WTC11 (cell line): ENCODE data around the gene MRGPRX1. TPM values are rescaled to one million over a fixed set of nuclear protein-coding genes. Genes with fewer than 3 reads are reported as not detected.

Source experiments
- ATAC-seq: fragments of 200-7000 bp; cut with Tn5 transposase; 2 replicates; pipeline ENCODE4 v1.10.0; 2021; ENCODE audit warnings: mild to moderate bottlenecking, moderate library complexity
- CTCF ChIA-PET: fragments of 300-600 bp; sonication (Branson Sonifier 250); formaldehyde crosslinking; loops from one replicate; lab custom pipeline; 2021; ENCODE audit warnings: antibody characterized with exemption; lab: Charles Lee
- POLR2A ChIA-PET: fragments of 350-600 bp; sonication (Branson Sonifier 250); formaldehyde crosslinking; loops from one replicate; lab custom pipeline; 2021; ENCODE audit warnings: antibody characterized with exemption; lab: Charles Lee
- DNase-seq: peaks from one replicate; pipeline ENCODE4 v3.0.0; 2021; ENCODE audit warnings: low spot score
- H3K27ac Mint-ChIP-seq: 2 replicates; pipeline ENCODE4 v1.8.0; 2021; ENCODE audit warnings: mixed read lengths
- H3K27me3 Mint-ChIP-seq: 2 replicates; pipeline ENCODE4 v1.8.0; 2021; ENCODE audit warnings: low read depth, mild to moderate bottlenecking, moderate library complexity, mixed read lengths
- H3K36me3 Mint-ChIP-seq: 2 replicates; pipeline ENCODE4 v1.8.0; 2021; ENCODE audit warnings: mixed read lengths
- H3K4me1 Mint-ChIP-seq: 2 replicates; pipeline ENCODE4 v1.8.0; 2022; ENCODE audit warnings: mixed read lengths
- H3K4me3 Mint-ChIP-seq: 2 replicates; pipeline ENCODE4 v1.8.0; 2021; ENCODE audit warnings: mild to moderate bottlenecking, moderate library complexity, mixed read lengths
- H3K9me3 Mint-ChIP-seq: 2 replicates; pipeline ENCODE4 v1.8.0; 2021; ENCODE audit warnings: mixed read lengths
- ATF1 ChIP-seq: sonication (generic); formaldehyde crosslinking; IDR thresholded peaks from 2 replicates; pipeline ENCODE4 v1.8.1; 2023; ENCODE audit warnings: mild to moderate bottlenecking, moderate library complexity, missing genetic modification reagents
- ATF2 ChIP-seq: sonication (generic); formaldehyde crosslinking; IDR thresholded peaks from 2 replicates; pipeline ENCODE4 v1.8.1; 2022; ENCODE audit warnings: low read depth, missing genetic modification reagents, borderline replicate concordance
- E2F1 ChIP-seq: sonication (generic); formaldehyde crosslinking; IDR thresholded peaks from 2 replicates; pipeline ENCODE4 v1.8.0; 2022; ENCODE audit warnings: mild to moderate bottlenecking, missing genetic modification reagents
- E2F4 ChIP-seq: sonication (generic); formaldehyde crosslinking; IDR thresholded peaks from 2 replicates; pipeline ENCODE4 v1.8.1; 2022; ENCODE audit warnings: low read depth, mild to moderate bottlenecking, moderate library complexity, missing genetic modification reagents, borderline replicate concordance
- ELF4 ChIP-seq: sonication (generic); formaldehyde crosslinking; IDR thresholded peaks from 2 replicates; pipeline ENCODE4 v1.8.1; 2022; ENCODE audit warnings: low read depth, mild to moderate bottlenecking, moderate library complexity, missing genetic modification reagents
- FOXJ3 ChIP-seq: sonication (generic); formaldehyde crosslinking; IDR thresholded peaks from 2 replicates; pipeline ENCODE4 v1.9.0; 2021; ENCODE audit warnings: missing genetic modification reagents, mild to moderate bottlenecking, borderline replicate concordance
- FOXK1 ChIP-seq: sonication (generic); formaldehyde crosslinking; IDR thresholded peaks from 2 replicates; pipeline ENCODE4 v1.8.0; 2022; ENCODE audit warnings: mild to moderate bottlenecking, moderate library complexity, missing genetic modification reagents
- IRF1 ChIP-seq: sonication (generic); formaldehyde crosslinking; IDR thresholded peaks from 2 replicates; pipeline ENCODE4 v1.8.0; 2023; ENCODE audit warnings: missing genetic modification reagents
- JAZF1 ChIP-seq: fragments of 250-450 bp; sonication (Bioruptor Pico); IDR thresholded peaks from 2 replicates; pipeline ENCODE4 v1.9.0; 2021; ENCODE audit warnings: moderate library complexity, mild to moderate bottlenecking, inconsistent platforms
- NR2C2 ChIP-seq: sonication (generic); formaldehyde crosslinking; IDR thresholded peaks from 2 replicates; pipeline ENCODE4 v1.8.0; 2022; ENCODE audit warnings: mild to moderate bottlenecking, missing genetic modification reagents
- PRRX2 ChIP-seq: fragments of 250-450 bp; sonication (Bioruptor Pico); IDR thresholded peaks from 2 replicates; pipeline ENCODE4 v1.8.0; 2021; ENCODE audit warnings: mild to moderate bottlenecking
- STAT6 ChIP-seq: sonication (generic); formaldehyde crosslinking; conservative IDR thresholded peaks from 2 replicates; pipeline ENCODE4 v1.8.1; 2023; ENCODE audit warnings: mild to moderate bottlenecking, low read depth, missing genetic modification reagents, moderate library complexity
- TCF7 ChIP-seq: sonication (generic); formaldehyde crosslinking; IDR thresholded peaks from 2 replicates; pipeline ENCODE4 v1.8.0; 2022; ENCODE audit warnings: mild to moderate bottlenecking, low read depth, missing genetic modification reagents, moderate library complexity
- TEAD4 ChIP-seq: sonication (generic); formaldehyde crosslinking; IDR thresholded peaks from 2 replicates; pipeline ENCODE4 v1.8.0; 2022; ENCODE audit warnings: mild to moderate bottlenecking, missing genetic modification reagents
- USF1 ChIP-seq: sonication (generic); formaldehyde crosslinking; IDR thresholded peaks from 2 replicates; pipeline ENCODE4 v1.8.0; 2022; ENCODE audit warnings: mild to moderate bottlenecking, missing genetic modification reagents
- ZNF396 ChIP-seq: fragments of 250-450 bp; sonication (Bioruptor Pico); IDR thresholded peaks from 2 replicates; pipeline ENCODE4 v1.8.0; 2021; ENCODE audit warnings: mild to moderate bottlenecking, moderate library complexity, borderline replicate concordance
- ZNF512 ChIP-seq: sonication (generic); formaldehyde crosslinking; IDR thresholded peaks from 2 replicates; pipeline ENCODE4 v1.8.1; 2022; ENCODE audit warnings: missing genetic modification reagents, borderline replicate concordance
- ZNF671 ChIP-seq: fragments of 250-450 bp; sonication (Bioruptor Pico); IDR thresholded peaks from 2 replicates; pipeline ENCODE4 v1.8.0; 2021; ENCODE audit warnings: mild to moderate bottlenecking
- total RNA-seq: library from RNA; stranded (reverse); gene quantifications from 3 replicates; pipeline ENCODE4 v1.2.3, GENCODE V29; 2021

Gene MRGPRX1
- total RNA-seq, 1 experiment from 2014 or later = not detected

- TF ChIP-seq USF1 (CRISPR knock-in tag) (no peak), FOXJ3 (CRISPR knock-in tag) (no peak), ELF4 (CRISPR knock-in tag) (no peak), NR2C2 (no peak), STAT6 (no peak)
Observed at GRCh38 chr11:18974192-18974591, 35.0 kb upstream of the MRGPRX1 start (continued).

GRCh38 chr11:18972336-18972735 is 33.1 kb upstream of the MRGPRX1 start:
- DNase-seq (no peak), ATAC-seq (no peak)
- TF ChIP-seq IRF1 (no peak), FOXK1 (CRISPR knock-in tag) (no peak)
- ChIA-PET CTCF (no interaction called here), POLR2A (no interaction called here)
- no peak overlapping the region for H3K27ac Mint-ChIP-seq
- H3K9me3 Mint-ChIP-seq = no peaks in the 10 kb centered on the region
- no peaks in the 10 kb centered on the region for H3K36me3 Mint-ChIP-seq
- peaks cover 3% of the 10 kb centered on the region; the same call in 1 of the 2 replicates for H3K27me3 Mint-ChIP-seq
- peaks cover 12% of the 10 kb centered on the region for H3K4me1 Mint-ChIP-seq
- H3K4me3 Mint-ChIP-seq = no peak overlapping the region

- ChIA-PET CTCF (no interaction called here), POLR2A (no interaction called here)
- Mint-ChIP-seq H3K4me3 (no peak overlapping the region), H3K4me1 (peaks cover 12% of the 10 kb centered on the region), H3K36me3 (no peaks in the 10 kb centered on the region), H3K27me3 (peaks cover 3% of the 10 kb centered on the region; the same call in 1 of the 2 replicates), H3K27ac (no peak overlapping the region), H3K9me3 (no peaks in the 10 kb centered on the region)
- no peak for ATAC-seq
- DNase-seq = no peak
- TF ChIP-seq ZNF396 (CRISPR knock-in tag) (no peak), ZNF671 (CRISPR knock-in tag) (no peak), JAZF1 (CRISPR knock-in tag) (no peak), E2F1 (CRISPR knock-in tag) (no peak), TEAD4 (CRISPR knock-in tag) (no peak), STAT6 (no peak), E2F4 (CRISPR knock-in tag) (no peak), ATF2 (CRISPR knock-in tag) (no peak), TCF7 (CRISPR knock-in tag) (no peak), PRRX2 (no peak), ATF1 (CRISPR knock-in tag) (no peak), ZNF512 (CRISPR knock-in tag) (no peak), ELF4 (CRISPR knock-in tag) (no peak)
Observed at GRCh38 chr11:18969720-18970119, 30.5 kb upstream of the MRGPRX1 start.
